Subcutaneous abdominal adipose tissue (tissue), 5 donors: Measurements from ENCODE around the gene LPAR1.
"Not testable (repeated sequence)": the region's sequence is repeated elsewhere in the genome, so short reads cannot be mapped to it uniquely, and the experiment has no call there.

ENCODE experiments used
- H3K27ac ChIP-seq: one replicate; pipeline ENCODE4 v1.7.0; 2013; ENCODE audit warnings: low read depth, mild to moderate bottlenecking, inconsistent platforms, low read length, moderate library complexity
- H3K27me3 ChIP-seq, 5 donors: one replicate each; pipeline ENCODE4 v1.7.0; 2013; ENCODE audit warnings: low read length in 5 of 5, inconsistent platforms in 1 of 5; ENCODE audit not compliant: control insufficient read depth in 5 of 5, insufficient read depth in 4 of 5
- H3K36me3 ChIP-seq, 5 donors: one replicate each; pipeline ENCODE4 v1.7.0; 2013; ENCODE audit warnings: low read length in 5 of 5; ENCODE audit not compliant: control insufficient read depth in 5 of 5, insufficient read depth in 5 of 5
- H3K4me1 ChIP-seq, 5 donors: one replicate each; pipeline ENCODE4 v1.7.0; 2013; ENCODE audit warnings: low read length in 5 of 5, mild to moderate bottlenecking in 3 of 5, moderate library complexity in 1 of 5; ENCODE audit not compliant: control insufficient read depth in 5 of 5, insufficient read depth in 5 of 5
- H3K4me3 ChIP-seq, 5 donors: one replicate each; pipeline ENCODE4 v1.7.0; 2013; ENCODE audit warnings: low read length in 5 of 5, low read depth in 1 of 5
- H3K9ac ChIP-seq, 5 donors: one replicate each; pipeline ENCODE4 v1.7.0; 2013; ENCODE audit warnings: low read length in 5 of 5, mild to moderate bottlenecking in 4 of 5, moderate library complexity in 3 of 5
- H3K9me3 ChIP-seq, 5 donors: one replicate each; pipeline ENCODE4 v1.7.0; 2013; ENCODE audit warnings: low read length in 5 of 5; ENCODE audit not compliant: control insufficient read depth in 5 of 5
- donor health status: healthy.
- donor health status: healthy.
- donor health status: healthy.
- donor health status: healthy.
- donor health status: healthy.

Gene LPAR1

GRCh38 chr9:111065414-111065813 lies 27.1 kb upstream of the LPAR1 start:
- H3K9ac ChIP-seq = no peak overlapping the region
- no peaks in the 10 kb centered on the region for H3K9me3 ChIP-seq
- H3K27me3 ChIP-seq = no peaks in the 10 kb centered on the region
- H3K4me1 ChIP-seq = peaks cover 0 to 25% (median 14%) of the 10 kb centered on the region in 5 donors
- H3K36me3 ChIP-seq = no peaks in the 10 kb centered on the region
- no peak overlapping the region for H3K4me3 ChIP-seq
- no peak overlapping the region for H3K27ac ChIP-seq

DNA sequence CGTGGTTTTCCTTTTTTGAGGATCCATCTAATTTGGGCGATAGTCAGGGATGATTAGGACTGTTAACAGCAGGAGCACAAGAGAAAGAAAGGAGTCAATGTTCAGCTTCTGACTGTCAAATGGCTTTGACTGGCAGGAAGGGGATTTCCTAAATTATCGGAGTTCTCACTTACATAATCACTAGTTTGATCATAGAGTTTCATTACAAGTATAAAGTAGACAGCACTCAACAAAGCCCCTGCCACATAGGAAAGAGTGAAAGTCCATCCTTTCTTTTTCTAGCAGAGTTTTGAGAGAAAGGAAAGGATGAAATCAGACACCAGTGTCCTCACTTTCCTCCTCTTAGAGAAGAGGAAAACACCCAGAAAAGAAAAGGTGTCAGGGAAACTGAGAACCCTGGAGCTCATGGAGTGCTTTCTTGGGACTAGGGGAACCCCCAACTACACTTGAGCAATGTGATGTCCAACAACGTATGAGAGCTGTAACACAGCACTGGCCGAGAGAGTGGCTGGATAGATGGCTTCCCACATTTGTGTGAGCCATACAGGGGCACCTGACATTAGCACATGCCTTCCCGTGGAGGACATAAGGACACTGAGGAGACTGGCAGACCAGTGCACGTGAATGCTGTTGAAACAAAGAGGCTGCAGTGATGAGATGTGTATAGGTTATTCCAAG lies 26.0 kb upstream of the LPAR1 start:
- Histone ChIP-seq H3K9ac (no peak overlapping the region), H3K4me1 (peaks cover 0 to 25% (median 14%) of the 10 kb centered on the region in 5 donors), H3K36me3 (no peaks in the 10 kb centered on the region), H3K9me3 (no peaks in the 10 kb centered on the region), H3K27me3 (no peaks in the 10 kb centered on the region), H3K27ac (no peak overlapping the region), H3K4me3 (no peak overlapping the region)

DNA sequence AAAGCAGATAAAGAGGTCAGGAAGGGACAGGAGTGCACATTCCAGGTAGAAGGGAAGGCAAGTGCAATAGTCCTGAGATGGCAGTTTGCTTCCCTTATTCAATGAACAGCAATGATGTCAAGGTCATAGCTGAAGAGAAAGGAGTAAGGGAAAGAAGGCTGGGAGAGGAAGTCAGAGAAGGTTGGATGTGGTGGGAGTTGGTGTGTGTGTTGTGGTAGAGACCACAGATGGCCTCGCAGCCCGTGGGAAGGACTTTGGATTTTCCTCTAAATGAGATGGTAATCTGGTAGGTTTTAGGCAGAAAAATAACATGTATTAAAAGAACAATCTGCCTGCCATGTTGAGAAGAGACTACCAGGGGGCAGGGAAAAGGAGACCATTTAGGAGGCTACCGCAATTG lies 25.1 kb upstream of the LPAR1 start:
- Histone ChIP-seq H3K9ac (no peak overlapping the region), H3K4me1 (peaks cover 0 to 21% (median 7%) of the 10 kb centered on the region in 5 donors), H3K4me3 (no peak overlapping the region), H3K36me3 (no peaks in the 10 kb centered on the region), H3K27ac (no peak overlapping the region), H3K9me3 (no peaks in the 10 kb centered on the region), H3K27me3 (no peaks in the 10 kb centered on the region)

GRCh38 chr9:111058166-111058565 lies 19.9 kb upstream of the LPAR1 start:
- H3K36me3 ChIP-seq = no peaks in the 10 kb centered on the region
- no peaks in the 10 kb centered on the region for H3K9me3 ChIP-seq

DNA sequence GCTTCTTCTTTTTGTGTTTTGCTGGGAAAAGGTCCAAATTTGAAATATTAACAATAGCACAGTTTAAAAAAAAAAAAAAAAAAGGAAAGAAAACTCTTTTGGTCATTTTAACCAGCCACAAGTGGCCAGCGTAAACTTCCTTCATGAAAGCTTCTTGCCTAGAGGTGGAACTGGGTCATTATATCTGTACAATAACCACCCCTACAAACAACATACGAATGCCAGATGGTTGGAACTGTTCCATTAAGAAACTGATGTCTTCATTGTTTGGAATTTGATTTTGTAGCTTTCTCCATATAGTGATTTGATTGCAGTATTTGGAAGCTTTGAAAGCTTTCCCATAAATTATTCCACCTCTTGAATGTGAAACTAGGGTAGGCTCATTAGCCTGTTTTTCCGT lies 18.3 kb upstream of the LPAR1 start:
- Histone ChIP-seq H3K27me3 (no peaks in the 10 kb centered on the region), H3K4me1 (no peaks in the 10 kb centered on the region), H3K27ac (no peak overlapping the region), H3K36me3 (no peaks in the 10 kb centered on the region), H3K9me3 (no peaks in the 10 kb centered on the region), H3K4me3 (no peak overlapping the region), H3K9ac (no peak overlapping the region)

More at GRCh38 chr9:111058166-111058565, 19.9 kb upstream of the LPAR1 start:
- H3K27me3 ChIP-seq = no peaks in the 10 kb centered on the region
- no peak overlapping the region for H3K4me3 ChIP-seq
- no peak overlapping the region for H3K9ac ChIP-seq
- no peak overlapping the region for H3K27ac ChIP-seq
- H3K4me1 ChIP-seq = no peaks in the 10 kb centered on the region

DNA sequence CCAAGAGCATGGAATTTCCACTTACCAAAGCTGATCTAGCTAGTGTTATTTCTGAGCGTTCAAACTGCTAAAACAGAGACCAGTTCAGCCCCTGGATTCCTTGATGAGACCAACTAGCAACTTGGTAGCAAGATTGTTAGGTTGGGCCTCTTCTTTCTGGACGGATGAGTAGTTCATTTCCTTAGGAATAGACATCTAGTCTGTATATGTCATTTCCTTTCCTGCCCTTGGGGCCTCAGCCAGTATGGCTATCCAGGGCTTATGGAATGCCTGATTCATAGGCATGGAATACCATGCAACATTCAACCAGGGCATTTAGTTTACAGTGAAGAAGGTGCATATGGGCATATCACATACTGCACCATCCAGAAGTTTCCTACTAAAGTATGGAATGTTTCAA lies 14.5 kb upstream of the LPAR1 start:
- H3K4me1 ChIP-seq = no peaks in the 10 kb centered on the region
- no peaks in the 10 kb centered on the region for H3K36me3 ChIP-seq
- H3K4me3 ChIP-seq = no peak overlapping the region
- no peak overlapping the region for H3K27ac ChIP-seq
- H3K27me3 ChIP-seq = no peaks in the 10 kb centered on the region
- no peak overlapping the region for H3K9ac ChIP-seq
- H3K9me3 ChIP-seq = no peaks in the 10 kb centered on the region

DNA sequence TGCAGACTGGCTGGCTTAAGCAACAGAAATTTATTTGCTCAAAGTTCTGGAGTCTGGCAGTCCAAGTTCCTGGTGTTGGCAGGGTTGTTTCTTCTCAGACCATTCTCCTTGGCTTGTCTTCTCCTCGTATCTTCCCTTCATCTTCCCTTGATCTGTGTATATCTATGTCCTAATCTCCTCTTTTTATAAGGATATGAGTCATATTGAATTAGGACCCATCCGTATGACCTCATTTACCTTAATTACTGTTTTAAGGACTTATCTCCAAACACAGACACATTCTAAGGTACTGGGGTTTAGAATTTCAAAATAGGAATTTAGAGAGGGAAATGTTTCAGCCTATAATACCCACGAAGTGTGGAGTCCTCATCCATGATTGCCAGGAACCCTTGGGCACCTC lies 13.1 kb upstream of the LPAR1 start:
- H3K9ac ChIP-seq = no peak overlapping the region
- no peaks in the 10 kb centered on the region for H3K36me3 ChIP-seq
- H3K4me1 ChIP-seq = no peaks in the 10 kb centered on the region

DNA sequence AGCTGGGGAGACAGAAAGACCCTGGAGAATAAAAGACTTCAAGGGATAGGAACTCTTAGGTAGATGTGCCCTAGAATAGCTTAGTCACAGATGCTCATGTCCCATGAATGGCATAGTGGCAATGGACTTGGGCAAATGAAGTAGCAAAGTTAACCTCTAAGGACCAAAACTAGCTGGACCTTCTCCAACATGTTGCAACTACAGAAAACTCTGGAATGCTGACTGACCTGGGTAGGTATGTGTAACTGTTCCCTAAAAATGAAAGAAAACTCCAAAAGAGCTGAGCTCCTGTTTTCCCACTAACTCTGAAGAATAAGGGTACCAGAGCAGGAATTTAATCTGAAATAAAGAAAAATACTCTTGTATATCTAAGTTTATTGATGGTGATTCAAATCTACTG lies 12.5 kb upstream of the LPAR1 start:
- H3K9ac ChIP-seq = no peak overlapping the region
- no peak overlapping the region for H3K4me3 ChIP-seq
- H3K27me3 ChIP-seq = no peaks in the 10 kb centered on the region
- H3K9me3 ChIP-seq = peaks cover 0 to 2% (median 0%) of the 10 kb centered on the region in 5 donors
- H3K4me1 ChIP-seq = no peaks in the 10 kb centered on the region
- H3K27ac ChIP-seq = no peak overlapping the region
- H3K36me3 ChIP-seq = no peaks in the 10 kb centered on the region

More for the DNA sequence above, 13.1 kb upstream of the LPAR1 start:
- H3K27me3 ChIP-seq = no peaks in the 10 kb centered on the region
- no peak overlapping the region for H3K4me3 ChIP-seq
- peaks cover 0 to 2% (median 0%) of the 10 kb centered on the region in 5 donors for H3K9me3 ChIP-seq
- H3K27ac ChIP-seq = no peak overlapping the region

- H3K4me1 ChIP-seq, H3K9me3 ChIP-seq, H3K9ac ChIP-seq, H3K27ac ChIP-seq, H3K4me3 ChIP-seq, H3K27me3 ChIP-seq, H3K36me3 ChIP-seq: not testable (repeated sequence)
Measured at GRCh38 chr9:111047287-111047686, 9.0 kb upstream of the LPAR1 start.

DNA sequence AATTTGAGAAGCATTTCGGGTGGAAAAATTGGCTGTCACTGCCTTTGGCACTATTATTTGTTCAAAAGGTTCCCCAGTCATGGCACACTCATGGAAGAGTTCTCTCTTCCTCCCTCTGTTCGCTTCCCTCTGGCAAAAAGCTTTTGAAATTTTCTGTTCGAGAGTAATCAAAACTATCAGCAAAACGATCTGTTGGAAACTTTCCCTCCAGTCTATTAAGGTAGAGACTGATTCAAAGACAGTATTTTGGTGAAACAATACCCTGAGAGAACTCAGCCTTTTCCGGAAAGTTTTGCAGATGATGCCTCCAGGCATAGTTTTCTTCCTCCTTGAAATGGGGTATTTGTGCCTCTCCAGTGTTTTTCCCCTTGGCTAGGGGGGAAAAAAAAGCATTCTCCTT lies 3.6 kb upstream of the LPAR1 start:
- H3K4me1 ChIP-seq = peaks cover 0 to 23% (median 21%) of the 10 kb centered on the region in 5 donors
- H3K27ac ChIP-seq = no peak overlapping the region
- no peak overlapping the region for H3K9ac ChIP-seq
- H3K9me3 ChIP-seq = peaks cover 0 to 9% (median 0%) of the 10 kb centered on the region in 5 donors
- H3K4me3 ChIP-seq = no peak overlapping the region
- H3K36me3 ChIP-seq = no peaks in the 10 kb centered on the region
- H3K27me3 ChIP-seq = peaks cover 0 to 7% (median 4%) of the 10 kb centered on the region in 5 donors
